H1 (cell line): ENCODE data around the gene IL24.

Source experiments
- ATF2 ChIP-seq: IDR thresholded peaks from 2 replicates; pipeline ENCODE4 v1.6.1; 2012; ENCODE audit warnings: low read length, inconsistent platforms
- CTCF ChIP-seq, 3 experiments: IDR thresholded peaks; 1 replicate in 2 of 3; 2 replicates in 1 of 3; pipeline versions ENCODE4 v1.5.1 to v1.6.1; 2011; ENCODE audit warnings: low read length in 3 of 3, mild to moderate bottlenecking in 3 of 3, inconsistent platforms in 2 of 3, low read depth in 1 of 3, moderate library complexity in 1 of 3; ENCODE audit not compliant: insufficient read depth in 1 of 3; ENCODE audit errors: control extremely low read depth in 1 of 3
- EZH2 ChIP-seq: fragments of 200-600 bp; sonication (generic); IDR thresholded peaks from 2 replicates; pipeline ENCODE4 v1.7.1; 2012; ENCODE audit warnings: low read depth, mild to moderate bottlenecking, moderate library complexity, low read length, inconsistent platforms; ENCODE audit not compliant: severe bottlenecking
- GTF2F1 ChIP-seq: IDR thresholded peaks from 2 replicates; pipeline ENCODE4 v1.6.1; 2012; ENCODE audit warnings: low read depth, low read length, improper control_type of control experiment, borderline replicate concordance
- MAX ChIP-seq: IDR thresholded peaks from 2 replicates; pipeline ENCODE4 v1.6.1; 2012; ENCODE audit warnings: inconsistent platforms
- POLR2A ChIP-seq, 2 experiments: IDR thresholded peaks; 1 replicate in 1 of 2; 2 replicates in 1 of 2; pipeline ENCODE4 v1.6.1; 2011; ENCODE audit warnings: low read depth in 2 of 2, low read length in 2 of 2, mild to moderate bottlenecking in 2 of 2; ENCODE audit errors: control extremely low read depth in 1 of 2
- RAD21 ChIP-seq, 2 experiments: IDR thresholded peaks in 1 of 2; conservative IDR thresholded peaks in 1 of 2; 2 replicates each; pipeline ENCODE4 v1.6.1; 2011; ENCODE audit warnings: low read depth in 2 of 2, low read length in 2 of 2, improper control_type of control experiment in 1 of 2, inconsistent platforms in 1 of 2, mild to moderate bottlenecking in 1 of 2, moderate library complexity in 1 of 2
- RFX5 ChIP-seq: IDR thresholded peaks from 2 replicates; pipeline ENCODE4 v1.6.1; 2011; ENCODE audit warnings: low read depth, low read length, improper control_type of control experiment, borderline replicate concordance
- SIX5 ChIP-seq: IDR thresholded peaks from 2 replicates; pipeline ENCODE4 v1.6.1; 2011; ENCODE audit warnings: mild to moderate bottlenecking, low read depth, low read length
- TCF12 ChIP-seq: IDR thresholded peaks from 2 replicates; pipeline ENCODE4 v1.6.1; 2011; ENCODE audit warnings: low read depth, mild to moderate bottlenecking, low read length
- TEAD4 ChIP-seq: IDR thresholded peaks from 2 replicates; pipeline ENCODE4 v1.6.1; 2012; ENCODE audit warnings: low read depth, low read length, inconsistent platforms, mixed read lengths
- USF2 ChIP-seq: IDR thresholded peaks from 2 replicates; pipeline ENCODE4 v1.6.1; 2011; ENCODE audit warnings: low read length, improper control_type of control experiment
- YY1 ChIP-seq: IDR thresholded peaks from 2 replicates; pipeline ENCODE4 v1.6.1; 2011; ENCODE audit warnings: low read depth, mild to moderate bottlenecking, low read length

- TF ChIP-seq CTCF (IDR thresholded peaks at IDR 0.05; ENCODE audit: control extremely low read depth in 1 of 3, insufficient read depth in 1 of 3, low read depth in 1 of 3, low read length in 3 of 3) = no peak
- TF ChIP-seq TCF12 = no peak
- no peak for TF ChIP-seq EZH2
- no peak for TF ChIP-seq SIX5
- TF ChIP-seq YY1 = no peak
- TF ChIP-seq USF2 = no peak
- TF ChIP-seq POLR2A (IDR thresholded peaks at IDR 0.05; ENCODE audit: control extremely low read depth in 1 of 2, low read depth in 2 of 2, low read length in 2 of 2) = no peak
- TF ChIP-seq GTF2F1 = no peak
- no peak for TF ChIP-seq RAD21 (IDR thresholded peaks at IDR 0.05 in 1 of 2, conservative IDR thresholded peaks at IDR 0.05 in 1 of 2; ENCODE audit: low read depth in 2 of 2, low read length in 2 of 2)
- TF ChIP-seq MAX = no peak
- TF ChIP-seq RFX5 = no peak
- TF ChIP-seq TEAD4 = no peak
- TF ChIP-seq ATF2 = no peak
Observed at GRCh38 chr1:206898089-206898914, 1.1 kb downstream of the IL24 start.
